ENCODE measurements around the gene EMC6. TPM values are rescaled to one million over a fixed set of nuclear protein-coding genes. Genes with fewer than 3 reads are reported as not detected.

The EMC6 gene
- total and polyA plus RNA-seq, 4 experiments from 2014 or later = 27.8 to 104 (median 52.6) TPM

DNA sequence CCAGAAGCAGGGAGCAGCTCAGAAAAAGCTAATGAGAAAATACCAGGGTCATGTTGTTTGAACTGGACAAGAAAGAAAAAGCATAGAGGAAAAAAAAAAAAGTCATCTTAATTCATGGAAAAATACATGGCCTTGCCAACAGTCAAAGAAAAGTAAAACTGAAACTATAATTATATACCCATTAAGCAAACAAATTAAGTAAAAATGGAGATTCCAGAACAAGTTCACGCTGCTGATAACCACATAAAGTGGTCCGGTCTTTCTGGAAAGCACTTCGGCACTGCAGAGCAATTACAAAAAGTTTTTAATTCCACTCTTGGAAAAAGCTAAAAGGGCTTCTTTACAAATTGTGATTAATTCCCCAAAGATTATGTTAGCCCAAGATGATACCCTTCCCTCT is 39.8 kb downstream of the EMC6 start:
- Histone ChIP-seq H3K4me3 (ENCODE audit: low read length in 2 of 2) (no peak overlapping the region), H3K27me3 (ENCODE audit: insufficient read depth, low read length) (no peaks in the 10 kb centered on the region), H3K36me3 (ENCODE audit: insufficient read depth, low read length) (no peaks in the 10 kb centered on the region), H3K4me1 (ENCODE audit: insufficient read depth, low read length) (peaks cover 28% of the 10 kb centered on the region), H3K9me3 (ENCODE audit: control insufficient read depth in 1 of 2, low read length in 2 of 2) (no peaks in the 10 kb centered on the region), H3K27ac (ENCODE audit: low read depth, low read length) (no peak overlapping the region)
- Mint-ChIP-seq H3K4me1 (peaks cover 29 to 35% (median 31%) of the 10 kb centered on the region in 4 donors), H3K27me3 (no peaks in the 10 kb centered on the region), H3K9me3 (no peaks in the 10 kb centered on the region), H3K36me3 (peaks cover 5 to 7% of the 10 kb centered on the region in 2 donors), H3K4me3 (no peak overlapping the region), H3K27ac (peak overlapping the region in 3 of 7 donors; percentile 16 to 63 (median 51))
- ChIA-PET POLR2A (ENCODE audit: partially characterized antibody) (no interaction called here), CTCF (ENCODE audit: partially characterized antibody) (interaction anchor here (0.7 to 1.5 kb wide), 2 partner anchors 10 to 12 kb away, joined by 3 read pairs; no protein-coding TSS in a partner anchor)
- intact Hi-C loops (cut with micrococcal nuclease) = no loop called here
- DNase-seq = no peak

DNA sequence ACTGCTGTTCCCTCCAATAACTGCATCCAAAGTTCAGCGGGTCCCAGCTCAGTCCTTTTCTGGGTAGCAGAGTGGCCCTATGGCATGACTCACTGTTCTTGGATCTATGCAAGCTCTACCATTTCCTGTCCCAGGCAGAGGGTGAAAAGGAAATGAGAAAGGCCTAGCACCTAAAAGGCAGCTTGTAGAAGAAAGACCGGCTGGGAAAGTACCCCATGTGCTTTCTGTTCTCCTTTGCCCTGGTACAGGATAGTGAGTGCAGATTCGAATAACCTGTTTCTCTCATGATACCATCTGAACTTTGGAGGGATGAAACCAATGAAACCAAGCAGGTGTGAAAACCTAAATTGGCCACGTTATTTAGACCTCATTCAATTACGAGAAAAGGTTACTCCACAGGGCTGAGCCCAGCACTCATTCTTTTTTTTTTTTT is 42.4 kb downstream of the EMC6 start:
- peak overlapping the region; percentile 20 to 78 (median 75) for H3K4me3 Mint-ChIP-seq
- H3K27ac Mint-ChIP-seq = peak overlapping the region; percentile 86 to 92 (median 90)
- peaks cover 33 to 41% (median 37%) of the 10 kb centered on the region in 4 donors for H3K4me1 Mint-ChIP-seq
- CTCF ChIA-PET (ENCODE audit: partially characterized antibody) = interaction anchor here (0.9 to 2.1 kb wide), 7 partner anchors 12 to 28 kb away, joined by 3 to 13 read pairs (median 4); partner anchors contain the start of gene HASPIN
- Histone ChIP-seq H3K4me3 (ENCODE audit: low read length in 2 of 2) (peak overlapping the region in 1 of 2 donors; percentile 39), H3K27me3 (ENCODE audit: insufficient read depth, low read length) (no peaks in the 10 kb centered on the region), H3K4me1 (ENCODE audit: insufficient read depth, low read length) (peaks cover 30% of the 10 kb centered on the region), H3K9me3 (ENCODE audit: control insufficient read depth in 1 of 2, low read length in 2 of 2) (no peaks in the 10 kb centered on the region), H3K27ac (ENCODE audit: low read depth, low read length) (peak overlapping the region; percentile 33), H3K36me3 (ENCODE audit: insufficient read depth, low read length) (peaks cover 17% of the 10 kb centered on the region)
- H3K36me3 Mint-ChIP-seq = peaks cover 15 to 17% of the 10 kb centered on the region in 2 donors
- intact Hi-C loops (cut with micrococcal nuclease) = loop anchor here (1.0 to 5.0 kb wide), 4 partner anchors 12 to 74 kb away; partner anchors contain the start of genes CTNS, EMC6, HASPIN and P2RX5
- POLR2A ChIA-PET (ENCODE audit: partially characterized antibody) = interaction anchor here (0.7 to 3.8 kb wide), 15 partner anchors 9 to 1873 kb away, joined by 3 to 39 read pairs (median 4); partner anchors contain the start of genes ATP2A3, CTNS, HASPIN and NCBP3
- no peaks in the 10 kb centered on the region for H3K27me3 Mint-ChIP-seq
- no peaks in the 10 kb centered on the region for H3K9me3 Mint-ChIP-seq
- DNase-seq = peak; percentile 85 to 94 (median 86)

DNA sequence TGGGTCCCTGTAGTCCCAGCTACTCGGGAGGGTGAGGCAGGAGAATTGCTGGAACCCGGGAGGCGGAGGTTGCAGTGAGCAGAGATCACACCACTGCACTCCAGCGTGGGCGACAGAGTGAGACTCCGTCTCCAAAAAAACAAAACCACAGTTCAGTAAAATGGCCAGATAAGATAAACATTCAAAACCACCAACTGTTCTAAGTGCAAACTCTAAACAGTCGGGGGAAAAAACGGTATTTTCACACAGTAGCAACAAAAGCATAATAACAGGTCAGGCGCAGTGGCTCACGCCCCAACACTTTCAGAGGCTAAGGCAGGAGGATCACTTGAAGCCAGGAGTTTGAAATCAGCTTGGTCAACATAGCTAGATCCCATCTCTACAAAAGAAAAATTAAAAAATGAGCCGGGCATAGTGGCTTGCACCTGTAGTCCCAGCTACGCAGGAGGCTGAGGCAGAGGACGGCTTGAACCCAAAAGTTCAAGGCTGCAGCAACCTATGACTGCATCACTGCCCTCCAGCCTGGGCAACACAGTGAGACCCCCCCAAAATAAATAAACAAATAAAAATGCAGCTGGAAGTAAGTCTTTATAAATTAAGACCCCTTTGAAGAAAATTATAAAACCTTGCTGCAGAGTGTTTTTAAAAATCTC is 44.3 kb downstream of the EMC6 start:
- CTCF ChIA-PET (ENCODE audit: partially characterized antibody) = interaction anchor here (0.8 kb wide), 1 partner anchor 23 kb away, joined by 3 read pairs; no protein-coding TSS in a partner anchor
- H3K4me1 ChIP-seq (ENCODE audit: insufficient read depth, low read length) = peaks cover 30% of the 10 kb centered on the region
- DNase-seq = peak in 2 of 5 donors; percentile 13 to 19

DNA sequence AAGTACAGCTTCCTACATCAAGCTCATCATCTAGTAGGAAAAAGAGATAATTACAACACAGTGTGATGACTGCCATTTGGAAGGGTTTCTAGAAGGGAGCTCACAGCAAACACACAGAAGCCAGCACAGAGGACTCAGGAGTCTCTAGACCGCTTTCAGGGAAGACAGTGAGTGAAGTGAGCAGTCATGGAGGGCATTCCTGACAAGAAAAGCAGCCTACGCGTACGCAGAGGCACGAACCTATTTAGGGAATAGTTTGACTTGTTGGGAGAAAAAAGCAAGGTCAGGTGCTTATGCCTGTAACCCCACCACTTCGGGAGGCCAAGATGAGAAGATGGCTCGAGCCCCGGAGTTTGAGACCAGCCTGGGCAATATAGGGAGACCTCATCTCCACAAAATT is 46.7 kb downstream of the EMC6 start:
- H3K4me1 ChIP-seq (ENCODE audit: insufficient read depth, low read length) = peaks cover 35% of the 10 kb centered on the region
- ChIA-PET POLR2A (ENCODE audit: partially characterized antibody) (interaction anchor here (1.6 kb wide), 1 partner anchor 79 kb away, joined by 4 read pairs; the partner anchor contains the start of genes CTNS and SHPK), CTCF (ENCODE audit: partially characterized antibody) (interaction anchor here (0.7 to 0.8 kb wide), 2 partner anchors 24 to 132 kb away, joined by 3 to 4 read pairs; no protein-coding TSS in a partner anchor)
- H3K36me3 ChIP-seq (ENCODE audit: insufficient read depth, low read length) = peaks cover 35% of the 10 kb centered on the region
- no peak overlapping the region for H3K4me3 ChIP-seq (ENCODE audit: low read length in 2 of 2)
- H3K27me3 Mint-ChIP-seq = no peaks in the 10 kb centered on the region
- H3K9me3 ChIP-seq (ENCODE audit: control insufficient read depth in 1 of 2, low read length in 2 of 2) = no peaks in the 10 kb centered on the region
- intact Hi-C loops (cut with micrococcal nuclease) = no loop called here
- peaks cover 41 to 46% of the 10 kb centered on the region in 2 donors for H3K36me3 Mint-ChIP-seq
- DNase-seq = no peak
- H3K27ac Mint-ChIP-seq = peak overlapping the region in 3 of 7 donors; percentile 15 to 83 (median 42)
- H3K4me3 Mint-ChIP-seq = peak overlapping the region in 1 of 8 donors; percentile 44
- peaks cover 24 to 40% (median 34%) of the 10 kb centered on the region in 4 donors for H3K4me1 Mint-ChIP-seq
- no peak overlapping the region for H3K27ac ChIP-seq (ENCODE audit: low read depth, low read length)
- no peaks in the 10 kb centered on the region for H3K9me3 Mint-ChIP-seq
- no peaks in the 10 kb centered on the region for H3K27me3 ChIP-seq (ENCODE audit: insufficient read depth, low read length)

More for the DNA sequence above, 44.3 kb downstream of the EMC6 start:
- POLR2A ChIA-PET (ENCODE audit: partially characterized antibody) = interaction anchor here (2.9 to 3.8 kb wide), 2 partner anchors 10 to 17 kb away, joined by 34 to 39 read pairs; partner anchors contain the start of genes HASPIN and P2RX5
- H3K9me3 Mint-ChIP-seq = no peaks in the 10 kb centered on the region
- H3K27ac Mint-ChIP-seq = peak overlapping the region; percentile 64 to 94 (median 87)
- Histone ChIP-seq H3K4me3 (ENCODE audit: low read length in 2 of 2) (no peak overlapping the region), H3K27ac (ENCODE audit: low read depth, low read length) (peak overlapping the region; percentile 16), H3K27me3 (ENCODE audit: insufficient read depth, low read length) (no peaks in the 10 kb centered on the region), H3K9me3 (ENCODE audit: control insufficient read depth in 1 of 2, low read length in 2 of 2) (no peaks in the 10 kb centered on the region), H3K36me3 (ENCODE audit: insufficient read depth, low read length) (peaks cover 28% of the 10 kb centered on the region)
- intact Hi-C loops (cut with micrococcal nuclease) = loop anchor here (5.0 kb wide), 1 partner anchor 76 kb away; the partner anchor contains the start of genes CTNS and SHPK
- peak overlapping the region in 7 of 8 donors; percentile 21 to 76 (median 48) for H3K4me3 Mint-ChIP-seq
- H3K27me3 Mint-ChIP-seq = no peaks in the 10 kb centered on the region
- peaks cover 34 to 41% (median 37%) of the 10 kb centered on the region in 4 donors for H3K4me1 Mint-ChIP-seq
- peaks cover 34 to 35% of the 10 kb centered on the region in 2 donors for H3K36me3 Mint-ChIP-seq

DNA sequence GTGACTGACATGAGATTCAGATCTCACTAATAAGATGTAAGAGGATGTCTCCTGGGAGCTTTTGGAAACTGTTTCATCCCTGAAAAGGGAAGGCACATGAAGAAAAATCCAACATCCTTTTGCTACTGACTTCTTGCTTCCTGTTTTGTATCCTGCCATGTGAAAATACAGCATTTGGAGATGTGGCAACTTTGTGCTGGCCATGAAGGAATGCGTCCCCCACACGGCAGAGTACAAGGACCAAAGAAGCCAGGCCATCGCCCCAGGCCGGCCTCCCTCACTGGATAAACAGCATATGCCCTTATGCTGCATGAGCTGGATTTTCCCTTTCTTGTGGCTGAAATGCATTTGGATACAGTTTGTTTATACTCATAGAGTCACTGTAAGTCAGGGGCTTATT is 49.6 kb downstream of the EMC6 start:
- DNase-seq = no peak
- Mint-ChIP-seq H3K9me3 (peaks cover 0 to under 1% (median 0%) of the 10 kb centered on the region in 8 donors), H3K4me1 (peaks cover 18 to 39% (median 25%) of the 10 kb centered on the region in 4 donors), H3K27me3 (no peaks in the 10 kb centered on the region), H3K36me3 (peaks cover 36 to 46% of the 10 kb centered on the region in 2 donors), H3K4me3 (no peak overlapping the region), H3K27ac (peak overlapping the region in 1 of 7 donors; percentile 60)
- Histone ChIP-seq H3K9me3 (ENCODE audit: control insufficient read depth in 1 of 2, low read length in 2 of 2) (no peaks in the 10 kb centered on the region), H3K27me3 (ENCODE audit: insufficient read depth, low read length) (no peaks in the 10 kb centered on the region), H3K4me3 (ENCODE audit: low read length in 2 of 2) (no peak overlapping the region), H3K36me3 (ENCODE audit: insufficient read depth, low read length) (peaks cover 35% of the 10 kb centered on the region), H3K27ac (ENCODE audit: low read depth, low read length) (no peak overlapping the region), H3K4me1 (ENCODE audit: insufficient read depth, low read length) (peaks cover 30% of the 10 kb centered on the region)
- intact Hi-C loops (cut with micrococcal nuclease) = no loop called here
- CTCF ChIA-PET (ENCODE audit: partially characterized antibody) = interaction anchor here (0.6 to 1.0 kb wide), 2 partner anchors 10 to 35 kb away, joined by 3 to 4 read pairs; no protein-coding TSS in a partner anchor
- POLR2A ChIA-PET (ENCODE audit: partially characterized antibody) = no interaction called here

DNA sequence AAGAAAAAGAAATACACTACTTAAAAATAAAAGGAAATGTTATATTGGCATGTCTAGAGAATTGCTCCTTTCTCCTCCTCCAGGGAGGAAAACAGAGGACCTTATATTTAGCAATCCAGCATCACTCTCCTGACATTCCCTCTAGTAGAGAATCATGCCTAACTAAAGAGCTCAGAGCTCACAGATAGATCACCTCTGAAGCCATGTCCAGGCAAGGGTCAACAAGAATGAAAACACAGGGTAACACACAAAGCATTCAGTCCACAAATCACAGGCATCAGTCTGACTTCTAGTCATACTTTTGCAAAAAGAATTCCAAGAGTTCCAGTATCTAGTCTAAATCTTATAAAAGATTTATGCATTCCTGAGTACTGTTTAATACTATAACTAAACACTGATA is 50.7 kb downstream of the EMC6 start:
- no peak overlapping the region for H3K27ac Mint-ChIP-seq
- peaks cover 28% of the 10 kb centered on the region for H3K4me1 ChIP-seq (ENCODE audit: insufficient read depth, low read length)
- H3K36me3 Mint-ChIP-seq = peaks cover 36 to 47% of the 10 kb centered on the region in 2 donors

More for the DNA sequence above, 50.7 kb downstream of the EMC6 start:
- ChIA-PET POLR2A (ENCODE audit: partially characterized antibody) (interaction anchor here (2.4 kb wide), 1 partner anchor 9 kb away, joined by 7 read pairs; no protein-coding TSS in a partner anchor), CTCF (ENCODE audit: partially characterized antibody) (no interaction called here)
- H3K4me3 ChIP-seq (ENCODE audit: low read length in 2 of 2) = no peak overlapping the region
- peaks cover 35% of the 10 kb centered on the region for H3K36me3 ChIP-seq (ENCODE audit: insufficient read depth, low read length)
- no peak overlapping the region for H3K27ac ChIP-seq (ENCODE audit: low read depth, low read length)
- Mint-ChIP-seq H3K4me3 (peak overlapping the region in 1 of 8 donors; percentile 39), H3K4me1 (peaks cover 19 to 41% (median 27%) of the 10 kb centered on the region in 4 donors), H3K9me3 (peaks cover 0 to 2% (median 0%) of the 10 kb centered on the region in 8 donors), H3K27me3 (no peaks in the 10 kb centered on the region)
- DNase-seq = no peak
- no peaks in the 10 kb centered on the region for H3K27me3 ChIP-seq (ENCODE audit: insufficient read depth, low read length)
- intact Hi-C loops (cut with micrococcal nuclease) = no loop called here
- no peaks in the 10 kb centered on the region for H3K9me3 ChIP-seq (ENCODE audit: control insufficient read depth in 1 of 2, low read length in 2 of 2)
